Activated naive CD8-positive, alpha-beta T cell treated with anti-CD3 and anti-CD28 coated beads for 36 hours (primary cell): ENCODE results near the gene LCLAT1. TPM values are rescaled to one million over a fixed set of nuclear protein-coding genes. Genes with fewer than 3 reads are reported as not detected.
"Not testable (repeated sequence)": the region's sequence is repeated elsewhere in the genome, so short reads cannot be mapped to it uniquely, and the experiment has no call there.

ENCODE experiments used
- DNase-seq: peaks from one replicate; pipeline ENCODE4 v3.0.0; 2021
- H3K27ac Mint-ChIP-seq: one replicate; pipeline ENCODE4 v1.8.0; 2022; ENCODE audit warnings: mild to moderate bottlenecking, moderate library complexity, mixed read lengths
- H3K27me3 Mint-ChIP-seq: one replicate; pipeline ENCODE4 v1.8.0; 2022; ENCODE audit warnings: mild to moderate bottlenecking, mixed read lengths
- H3K36me3 Mint-ChIP-seq: one replicate; pipeline ENCODE4 v1.8.0; 2021; ENCODE audit warnings: mild to moderate bottlenecking, mixed read lengths
- H3K4me1 Mint-ChIP-seq: one replicate; pipeline ENCODE4 v1.8.0; 2021; ENCODE audit warnings: mixed read lengths
- H3K4me3 Mint-ChIP-seq: one replicate; pipeline ENCODE4 v1.8.0; 2022; ENCODE audit warnings: mild to moderate bottlenecking, moderate library complexity, mixed read lengths
- H3K9me3 Mint-ChIP-seq: one replicate; pipeline ENCODE4 v1.8.0; 2022; ENCODE audit warnings: mixed read lengths
- total RNA-seq, 2 experiments: library from RNA; stranded (reverse); gene quantifications; one replicate each; pipeline ENCODE4 v1.2.3, GENCODE V29; 2021

The LCLAT1 gene
- total RNA-seq, 2 experiments from 2014 or later = 26.6 to 31.5 TPM

DNA sequence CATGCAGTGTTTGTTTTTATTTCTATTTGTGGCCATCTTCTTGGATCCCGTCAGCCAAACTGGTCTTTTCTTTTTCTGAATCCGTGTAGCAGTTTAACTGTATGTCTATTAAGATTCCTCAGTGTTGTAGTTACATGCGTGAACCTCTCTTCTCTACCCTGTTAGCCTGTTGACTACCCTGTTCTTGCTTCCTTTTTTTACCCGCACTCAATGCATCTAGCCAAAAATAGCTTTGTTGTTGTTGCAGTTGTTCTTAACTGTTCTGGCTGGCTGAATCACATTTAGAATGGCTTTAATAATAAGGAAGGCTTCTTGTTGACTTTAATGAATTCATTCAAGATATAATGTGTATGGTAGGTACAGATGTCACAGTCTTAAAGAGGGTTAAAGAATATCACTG is 137.1 kb downstream of the LCLAT1 start:
- Mint-ChIP-seq H3K27me3 (no peaks in the 10 kb centered on the region), H3K4me1 (peaks cover 11% of the 10 kb centered on the region), H3K27ac (no peak overlapping the region), H3K9me3 (no peaks in the 10 kb centered on the region), H3K36me3 (peaks cover 26% of the 10 kb centered on the region), H3K4me3 (no peak overlapping the region)
- no peak for DNase-seq

DNA sequence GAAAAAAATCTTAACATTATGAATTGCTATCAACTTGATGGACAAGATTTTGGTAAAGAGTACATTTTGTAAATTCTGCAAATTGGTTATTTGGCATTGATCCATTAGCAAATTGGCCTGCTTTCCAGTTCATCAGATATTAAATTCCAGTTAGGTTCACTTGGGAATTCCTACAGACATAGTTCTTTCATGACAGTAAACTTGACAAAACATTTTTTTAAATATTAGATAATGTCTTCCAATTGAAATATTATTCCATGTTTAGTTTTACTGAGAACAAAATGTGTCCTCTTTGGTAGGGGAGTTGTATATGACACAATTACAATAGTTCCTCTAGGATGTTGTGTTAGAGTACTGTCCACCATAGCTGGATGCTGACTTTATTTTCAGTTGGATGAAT is 141.9 kb downstream of the LCLAT1 start:
- no peaks in the 10 kb centered on the region for H3K9me3 Mint-ChIP-seq
- peaks cover 36% of the 10 kb centered on the region for H3K36me3 Mint-ChIP-seq
- DNase-seq = no peak
- H3K27ac Mint-ChIP-seq = no peak overlapping the region
- H3K27me3 Mint-ChIP-seq = no peaks in the 10 kb centered on the region
- H3K4me3 Mint-ChIP-seq = no peak overlapping the region
- peaks cover under 1% of the 10 kb centered on the region for H3K4me1 Mint-ChIP-seq

DNA sequence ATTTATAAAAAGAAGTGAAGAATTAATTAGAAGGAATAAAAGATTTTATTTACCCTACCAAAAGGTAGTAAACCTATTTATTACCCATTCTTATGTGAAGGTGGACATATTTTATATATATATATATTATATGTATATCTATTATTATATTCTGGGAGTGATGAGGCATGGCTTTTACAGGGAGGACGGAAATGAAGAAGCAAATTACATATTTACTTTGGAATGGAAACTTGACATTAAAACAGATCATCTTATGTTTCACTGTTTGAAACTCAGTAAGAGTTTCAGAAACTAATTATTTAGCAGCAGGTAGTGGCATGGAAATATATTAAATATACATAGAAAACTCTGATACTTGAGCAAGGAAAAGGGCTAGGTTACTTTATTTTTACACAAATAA is 143.4 kb downstream of the LCLAT1 start:
- Mint-ChIP-seq H3K27me3 (no peaks in the 10 kb centered on the region), H3K27ac (no peak overlapping the region), H3K4me1 (no peaks in the 10 kb centered on the region), H3K36me3 (peaks cover 30% of the 10 kb centered on the region), H3K4me3 (no peak overlapping the region), H3K9me3 (no peaks in the 10 kb centered on the region)
- DNase-seq = no peak

DNA sequence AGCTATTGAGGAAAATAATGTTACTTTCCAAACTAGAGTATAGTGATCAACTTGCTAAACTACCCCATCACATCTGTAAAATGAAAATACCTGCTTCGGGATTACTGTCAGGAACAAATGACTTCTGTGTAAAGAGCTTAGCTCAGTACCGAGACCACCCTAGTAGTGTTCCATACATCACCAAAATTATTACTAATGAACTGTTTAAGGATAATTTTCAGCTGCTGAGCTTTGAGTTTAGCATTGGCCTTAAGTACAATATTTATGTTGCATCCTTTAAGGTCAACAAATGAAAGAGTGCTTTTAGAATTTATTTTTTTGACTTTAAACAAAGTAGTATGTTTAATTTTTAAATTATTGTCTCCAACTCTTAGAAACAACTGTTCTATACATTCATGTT is 144.1 kb downstream of the LCLAT1 start:
- Mint-ChIP-seq H3K4me3 (no peak overlapping the region), H3K27ac (no peak overlapping the region), H3K4me1 (peaks cover 4% of the 10 kb centered on the region), H3K9me3 (no peaks in the 10 kb centered on the region), H3K36me3 (peaks cover 31% of the 10 kb centered on the region), H3K27me3 (no peaks in the 10 kb centered on the region)
- no peak for DNase-seq

DNA sequence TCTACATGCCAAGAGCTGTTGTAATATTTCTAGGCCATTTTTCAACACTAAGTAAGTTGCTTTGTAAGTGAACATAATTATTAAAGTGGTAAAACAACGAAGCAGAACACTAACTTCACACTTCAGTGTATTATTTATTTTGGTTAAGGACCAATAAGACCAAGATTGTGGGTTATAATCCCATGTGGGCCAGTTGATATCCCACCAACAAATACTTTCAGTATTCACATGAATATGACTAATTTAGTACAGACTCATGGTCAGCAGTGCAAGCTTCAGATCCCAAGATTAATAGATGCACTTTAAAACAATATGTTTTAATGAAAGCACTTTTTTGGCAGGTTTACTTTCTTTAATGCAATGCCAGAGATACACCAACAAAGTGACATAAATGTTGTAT is 154.3 kb downstream of the LCLAT1 start:
- no peak for DNase-seq
- Mint-ChIP-seq H3K4me1 (no peaks in the 10 kb centered on the region), H3K27ac (no peak overlapping the region), H3K36me3 (peaks cover 52% of the 10 kb centered on the region), H3K27me3 (no peaks in the 10 kb centered on the region), H3K9me3 (peaks cover 28% of the 10 kb centered on the region), H3K4me3 (no peak overlapping the region)

DNA sequence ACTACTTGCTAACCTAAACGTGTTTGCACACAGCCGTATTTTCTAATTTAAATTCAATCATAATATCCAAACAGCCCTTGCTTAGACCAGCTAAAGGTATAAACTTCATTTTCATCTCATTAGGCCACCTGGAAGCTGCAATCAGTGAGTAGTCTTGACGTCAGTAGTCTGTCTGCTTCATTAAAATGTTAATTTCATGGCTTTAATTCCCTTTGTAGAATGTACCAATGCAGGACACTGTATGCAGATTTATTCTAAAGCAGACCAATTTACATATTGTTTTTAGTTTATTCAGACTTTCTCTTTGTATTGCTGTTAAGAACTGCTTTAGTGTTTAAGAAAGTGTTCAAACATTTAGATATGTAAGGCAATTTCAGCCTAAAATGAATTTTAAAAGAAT is 158.2 kb downstream of the LCLAT1 start:
- Mint-ChIP-seq H3K9me3 (peaks cover 6% of the 10 kb centered on the region), H3K36me3 (peaks cover 30% of the 10 kb centered on the region)

DNA sequence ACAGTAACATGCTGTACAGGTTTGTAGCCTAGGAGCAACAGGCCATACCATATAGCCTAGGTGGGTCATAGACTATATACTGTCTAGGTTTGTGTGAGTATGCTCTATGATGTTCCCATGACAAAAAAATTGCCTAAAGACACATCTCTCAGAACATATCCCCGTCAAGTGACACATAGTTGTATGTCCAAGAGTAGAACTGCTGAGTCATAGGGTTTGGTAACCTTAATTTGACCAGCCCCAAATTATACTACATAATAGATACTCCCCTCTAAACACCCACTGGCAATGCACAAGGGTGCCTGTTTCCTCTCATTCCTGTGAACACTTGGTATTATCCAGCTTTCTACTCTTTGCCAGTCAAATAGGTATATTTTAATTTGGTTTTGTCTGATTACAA is 161.6 kb downstream of the LCLAT1 start:
- H3K27me3 Mint-ChIP-seq = no peaks in the 10 kb centered on the region
- peaks cover 2% of the 10 kb centered on the region for H3K4me1 Mint-ChIP-seq
- H3K9me3 Mint-ChIP-seq = peaks cover 1% of the 10 kb centered on the region
- no peak overlapping the region for H3K4me3 Mint-ChIP-seq
- H3K36me3 Mint-ChIP-seq = peaks cover 23% of the 10 kb centered on the region
- H3K27ac Mint-ChIP-seq = no peak overlapping the region
- DNase-seq = no peak

More for the DNA sequence above, 158.2 kb downstream of the LCLAT1 start:
- DNase-seq = no peak
- H3K4me1 Mint-ChIP-seq = no peaks in the 10 kb centered on the region
- no peak overlapping the region for H3K27ac Mint-ChIP-seq
- no peaks in the 10 kb centered on the region for H3K27me3 Mint-ChIP-seq
- no peak overlapping the region for H3K4me3 Mint-ChIP-seq

DNA sequence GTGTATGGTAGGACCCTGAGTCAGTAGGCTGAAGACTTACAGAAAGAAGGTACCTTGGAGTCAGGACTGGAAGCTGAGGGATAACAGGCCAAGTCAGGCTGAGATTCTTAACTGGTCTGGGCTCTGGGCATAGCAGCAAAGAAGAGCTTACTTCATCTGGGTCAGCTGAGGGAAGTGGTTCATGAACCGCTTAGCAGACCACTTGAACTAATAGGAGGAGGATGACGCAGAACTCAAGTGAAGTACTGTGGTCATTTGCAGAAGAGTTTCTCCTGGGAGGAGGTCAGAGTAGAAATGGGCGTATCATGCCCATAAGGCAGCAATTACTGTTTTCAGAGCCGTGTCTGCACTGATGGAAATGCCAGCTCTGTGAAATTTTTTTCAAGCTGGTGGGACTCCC is 164.5 kb downstream of the LCLAT1 start:
- peaks cover 4% of the 10 kb centered on the region for H3K4me1 Mint-ChIP-seq
- no peaks in the 10 kb centered on the region for H3K27me3 Mint-ChIP-seq
- no peak for DNase-seq
- no peak overlapping the region for H3K27ac Mint-ChIP-seq
- no peak overlapping the region for H3K4me3 Mint-ChIP-seq
- H3K36me3 Mint-ChIP-seq = peaks cover 20% of the 10 kb centered on the region
- H3K9me3 Mint-ChIP-seq = no peaks in the 10 kb centered on the region

DNA sequence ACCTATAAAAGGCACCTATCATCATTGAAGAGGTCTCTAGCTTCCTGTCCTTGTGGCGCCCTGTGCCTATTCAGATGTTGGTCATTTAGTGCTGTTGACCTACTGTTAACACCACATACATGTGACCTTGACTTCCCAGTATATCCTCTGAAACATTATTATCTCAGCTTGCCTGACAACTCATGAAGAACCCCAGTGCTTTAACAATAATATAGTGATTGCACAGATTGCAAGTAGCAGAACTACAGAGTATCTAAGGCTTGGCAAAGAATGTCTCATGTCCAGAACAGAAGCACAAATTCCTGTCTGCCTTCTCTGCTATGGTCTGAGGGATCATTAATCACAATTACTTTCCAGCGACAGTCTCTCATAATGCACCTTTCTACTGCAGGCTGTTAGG is 165.3 kb downstream of the LCLAT1 start:
- no peak for DNase-seq
- peaks cover 16% of the 10 kb centered on the region for H3K36me3 Mint-ChIP-seq
- H3K27ac Mint-ChIP-seq = no peak overlapping the region
- H3K27me3 Mint-ChIP-seq = no peaks in the 10 kb centered on the region
- no peak overlapping the region for H3K4me3 Mint-ChIP-seq
- no peaks in the 10 kb centered on the region for H3K9me3 Mint-ChIP-seq
- H3K4me1 Mint-ChIP-seq = peaks cover 4% of the 10 kb centered on the region

DNA sequence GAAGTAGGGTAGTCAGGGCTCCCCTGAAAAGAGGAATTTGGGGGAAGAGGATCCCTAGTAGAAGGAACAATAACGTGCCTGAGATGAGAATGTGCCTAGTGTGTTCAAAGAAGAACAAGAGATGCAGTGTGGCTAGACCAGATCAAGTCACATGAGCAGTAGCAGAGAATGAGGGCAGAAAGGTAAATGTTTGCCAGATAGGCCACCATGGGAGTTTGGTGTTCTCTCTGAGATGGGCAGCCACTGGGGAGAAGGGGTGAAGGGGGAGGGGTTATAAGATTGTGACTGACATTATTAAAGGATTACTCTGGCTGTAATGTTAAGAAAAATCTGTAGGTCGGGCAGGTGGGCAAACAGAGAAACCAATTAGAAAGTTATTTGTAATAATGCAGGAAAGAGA is 166.0 kb downstream of the LCLAT1 start:
- Mint-ChIP-seq H3K4me3 (no peak overlapping the region), H3K27me3 (no peaks in the 10 kb centered on the region), H3K36me3 (peaks cover 16% of the 10 kb centered on the region), H3K9me3 (no peaks in the 10 kb centered on the region), H3K4me1 (peaks cover 4% of the 10 kb centered on the region), H3K27ac (no peak overlapping the region)
- DNase-seq = no peak

DNA sequence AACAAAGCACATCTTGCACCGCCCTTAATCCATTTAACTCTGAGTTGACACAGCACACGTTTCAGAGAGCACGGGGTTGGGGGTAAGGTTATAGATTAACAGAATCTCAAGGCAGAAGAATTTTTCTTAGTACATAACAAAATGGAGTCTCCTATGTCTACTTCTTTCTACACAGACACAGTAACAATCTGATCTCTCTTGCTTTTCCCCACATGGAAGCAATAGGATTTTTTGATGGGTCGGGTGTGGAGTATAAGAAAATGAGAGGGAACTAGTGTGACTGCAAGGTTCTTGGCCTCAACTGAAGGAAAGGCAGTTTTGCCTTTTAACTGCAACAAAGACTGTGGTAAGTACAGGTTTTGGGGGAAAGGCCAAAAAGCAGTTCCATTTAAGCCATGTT is 167.2 kb downstream of the LCLAT1 start:
- H3K4me1 Mint-ChIP-seq, H3K27me3 Mint-ChIP-seq, DNase-seq, H3K9me3 Mint-ChIP-seq, H3K4me3 Mint-ChIP-seq, H3K27ac Mint-ChIP-seq: not testable (repeated sequence)
- H3K36me3 Mint-ChIP-seq = peaks cover 16% of the 10 kb centered on the region

DNA sequence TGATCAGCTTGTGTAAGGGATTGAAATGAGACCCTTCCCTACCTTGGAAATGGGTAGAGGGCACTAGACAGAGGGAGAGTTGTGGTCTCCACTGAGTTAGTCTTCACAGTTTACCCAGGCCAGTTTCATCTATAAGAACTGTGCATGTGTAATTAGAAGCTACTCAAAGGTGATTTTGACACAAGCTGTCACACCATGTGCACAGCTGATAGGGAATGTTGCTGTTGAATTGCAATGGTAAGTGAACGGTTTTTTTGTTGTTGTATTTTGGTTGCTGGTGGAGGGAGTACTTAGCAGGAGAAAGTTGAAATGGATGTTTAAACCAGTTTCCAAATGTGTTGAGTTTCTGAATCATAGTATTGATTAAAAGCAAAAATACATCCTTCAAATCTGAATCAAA is 168.9 kb downstream of the LCLAT1 start:
- peaks cover 3% of the 10 kb centered on the region for H3K4me1 Mint-ChIP-seq
- no peak for DNase-seq
- peaks cover 16% of the 10 kb centered on the region for H3K36me3 Mint-ChIP-seq
- H3K4me3 Mint-ChIP-seq = no peak overlapping the region
- no peak overlapping the region for H3K27ac Mint-ChIP-seq
- H3K9me3 Mint-ChIP-seq = no peaks in the 10 kb centered on the region
- H3K27me3 Mint-ChIP-seq = no peaks in the 10 kb centered on the region

DNA sequence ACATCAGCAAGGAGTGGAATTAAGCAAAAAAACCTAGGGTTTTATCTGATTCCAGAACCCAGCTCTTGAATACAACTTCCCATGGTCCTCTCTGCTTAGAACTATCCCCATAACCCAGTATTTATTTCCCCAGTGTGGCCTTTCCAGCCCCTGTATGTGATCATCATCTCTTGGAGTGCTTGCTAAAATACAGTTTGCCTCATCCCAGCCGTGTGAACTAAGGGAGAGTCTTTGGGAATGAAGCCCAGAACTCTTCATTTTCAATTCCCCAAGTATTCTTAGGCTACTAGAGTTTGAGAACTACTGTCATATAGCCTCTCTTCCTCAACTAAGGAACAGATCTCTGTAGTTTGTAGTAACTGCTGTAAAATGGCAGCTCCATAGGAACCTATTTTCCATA is 173.1 kb downstream of the LCLAT1 start:
- Mint-ChIP-seq H3K36me3 (peaks cover 31% of the 10 kb centered on the region), H3K4me1 (peaks cover 23% of the 10 kb centered on the region), H3K27me3 (no peaks in the 10 kb centered on the region), H3K4me3 (no peak overlapping the region), H3K27ac (no peak overlapping the region), H3K9me3 (peaks cover 3% of the 10 kb centered on the region)
- no peak for DNase-seq

DNA sequence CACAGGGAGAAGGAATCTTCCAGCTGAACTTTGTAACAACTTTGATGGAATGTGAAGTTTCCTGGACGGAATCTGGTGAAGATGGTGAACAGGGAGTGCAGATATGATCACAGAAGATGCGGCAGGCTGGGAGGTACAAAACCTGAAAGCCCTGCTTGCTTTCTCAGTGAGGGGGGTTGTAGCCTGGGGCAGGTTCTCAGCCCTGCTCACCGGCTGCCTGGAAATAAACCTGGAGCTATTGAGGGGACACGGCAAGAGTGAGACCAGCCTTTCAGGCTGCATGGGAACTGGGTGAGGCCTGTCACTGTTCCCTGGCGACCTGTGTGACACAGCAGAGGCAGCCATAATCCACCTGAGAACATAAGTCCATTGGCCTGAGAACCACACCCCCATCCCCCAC is 174.8 kb downstream of the LCLAT1 start:
- Mint-ChIP-seq H3K9me3 (peaks cover 3% of the 10 kb centered on the region), H3K36me3 (peaks cover 30% of the 10 kb centered on the region), H3K27me3 (no peaks in the 10 kb centered on the region), H3K27ac (peak overlapping the region; percentile 78), H3K4me1 (peaks cover 37% of the 10 kb centered on the region), H3K4me3 (no peak overlapping the region)
- no peak for DNase-seq

DNA sequence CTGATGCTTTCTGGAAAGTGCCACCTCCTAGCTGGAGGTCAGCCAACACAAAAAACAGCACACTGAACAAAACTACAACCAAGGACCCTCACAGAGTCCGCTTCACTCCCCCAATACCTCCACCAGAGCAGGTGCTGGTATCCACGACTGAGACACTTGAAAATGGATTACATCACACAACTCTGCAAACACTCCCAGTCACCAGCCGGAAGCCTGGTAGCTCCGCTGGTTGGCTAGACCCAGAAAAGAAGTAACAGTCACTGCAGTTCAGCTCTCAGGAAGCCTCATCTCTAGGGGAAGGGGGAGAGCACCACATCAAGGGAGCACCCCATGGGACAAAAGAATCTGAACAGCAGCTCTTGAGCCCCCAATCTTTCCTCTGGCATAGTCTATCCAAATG is 175.4 kb downstream of the LCLAT1 start:
- Mint-ChIP-seq H3K4me3 (peak overlapping the region; percentile 42), H3K36me3 (peaks cover 30% of the 10 kb centered on the region), H3K9me3 (peaks cover 3% of the 10 kb centered on the region), H3K27me3 (no peaks in the 10 kb centered on the region), H3K27ac (peak overlapping the region; percentile 78), H3K4me1 (peaks cover 42% of the 10 kb centered on the region)
- DNase-seq = peak; percentile 33

DNA sequence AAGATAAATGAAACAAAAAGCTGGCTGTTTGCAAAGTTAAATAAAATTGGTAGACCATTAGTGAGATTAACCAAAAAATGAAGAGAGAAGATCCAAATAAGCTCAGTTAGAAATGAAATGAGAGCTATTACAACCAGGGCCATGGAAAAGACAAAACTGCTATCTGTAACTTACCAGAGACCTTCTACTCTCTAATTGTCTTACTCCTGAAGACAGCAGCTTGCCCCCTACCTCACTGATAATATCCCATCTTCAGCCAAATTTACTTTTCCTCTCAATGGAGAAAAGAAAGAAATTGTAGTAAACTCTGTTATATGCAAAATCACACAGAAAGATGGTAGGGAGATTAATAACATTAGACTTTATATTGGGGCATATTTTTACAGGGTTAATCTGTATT is 178.2 kb downstream of the LCLAT1 start:
- no peak for DNase-seq
- H3K4me3 Mint-ChIP-seq = no peak overlapping the region
- peak overlapping the region; percentile 73 for H3K27ac Mint-ChIP-seq
- H3K9me3 Mint-ChIP-seq = peaks cover 3% of the 10 kb centered on the region
- H3K36me3 Mint-ChIP-seq = peaks cover 30% of the 10 kb centered on the region
- H3K4me1 Mint-ChIP-seq = peaks cover 44% of the 10 kb centered on the region
- no peaks in the 10 kb centered on the region for H3K27me3 Mint-ChIP-seq

DNA sequence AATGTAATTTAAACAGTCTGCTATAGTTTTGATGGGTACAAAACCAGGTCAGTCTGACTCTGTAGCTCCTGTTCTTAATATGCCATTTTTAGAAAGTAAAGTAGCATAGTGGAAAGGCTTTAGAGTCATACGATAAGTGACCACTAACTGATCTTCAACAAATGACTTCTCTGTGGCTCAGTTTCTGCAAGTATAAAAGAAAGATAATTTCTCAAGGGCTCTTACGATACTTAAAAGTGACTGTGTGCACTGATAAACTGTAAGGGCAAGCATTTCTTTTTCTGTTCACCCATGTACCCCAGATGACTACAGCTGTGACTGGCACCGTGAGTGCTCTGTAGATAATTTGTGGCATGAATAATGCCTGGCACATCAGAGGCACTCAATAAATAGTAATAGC is 178.7 kb downstream of the LCLAT1 start:
- DNase-seq = no peak
- H3K4me3 Mint-ChIP-seq = no peak overlapping the region
- no peak overlapping the region for H3K27ac Mint-ChIP-seq
- peaks cover 46% of the 10 kb centered on the region for H3K4me1 Mint-ChIP-seq
- H3K36me3 Mint-ChIP-seq = peaks cover 30% of the 10 kb centered on the region
- H3K9me3 Mint-ChIP-seq = peaks cover 3% of the 10 kb centered on the region
- no peaks in the 10 kb centered on the region for H3K27me3 Mint-ChIP-seq
